ENCODE results near the gene MUC5B. TPM values are rescaled to one million over a fixed set of nuclear protein-coding genes. Genes with fewer than 3 reads are reported as not detected.
A peak's percentile ranks its signal among the peaks of the same experiment; 100 is the strongest.

Gene MUC5B
- total and polyA plus RNA-seq, 5 donors = under 0.01 TPM; not detected in 4

GRCh38 chr11:1292018-1292643, 69.3 kb downstream of the MUC5B start:
- intact Hi-C loops (cut with DNase I) = no loop called here
- peak in 1 of 3 donors; percentile 9 for DNase-seq
- no peak for ATAC-seq

DNA sequence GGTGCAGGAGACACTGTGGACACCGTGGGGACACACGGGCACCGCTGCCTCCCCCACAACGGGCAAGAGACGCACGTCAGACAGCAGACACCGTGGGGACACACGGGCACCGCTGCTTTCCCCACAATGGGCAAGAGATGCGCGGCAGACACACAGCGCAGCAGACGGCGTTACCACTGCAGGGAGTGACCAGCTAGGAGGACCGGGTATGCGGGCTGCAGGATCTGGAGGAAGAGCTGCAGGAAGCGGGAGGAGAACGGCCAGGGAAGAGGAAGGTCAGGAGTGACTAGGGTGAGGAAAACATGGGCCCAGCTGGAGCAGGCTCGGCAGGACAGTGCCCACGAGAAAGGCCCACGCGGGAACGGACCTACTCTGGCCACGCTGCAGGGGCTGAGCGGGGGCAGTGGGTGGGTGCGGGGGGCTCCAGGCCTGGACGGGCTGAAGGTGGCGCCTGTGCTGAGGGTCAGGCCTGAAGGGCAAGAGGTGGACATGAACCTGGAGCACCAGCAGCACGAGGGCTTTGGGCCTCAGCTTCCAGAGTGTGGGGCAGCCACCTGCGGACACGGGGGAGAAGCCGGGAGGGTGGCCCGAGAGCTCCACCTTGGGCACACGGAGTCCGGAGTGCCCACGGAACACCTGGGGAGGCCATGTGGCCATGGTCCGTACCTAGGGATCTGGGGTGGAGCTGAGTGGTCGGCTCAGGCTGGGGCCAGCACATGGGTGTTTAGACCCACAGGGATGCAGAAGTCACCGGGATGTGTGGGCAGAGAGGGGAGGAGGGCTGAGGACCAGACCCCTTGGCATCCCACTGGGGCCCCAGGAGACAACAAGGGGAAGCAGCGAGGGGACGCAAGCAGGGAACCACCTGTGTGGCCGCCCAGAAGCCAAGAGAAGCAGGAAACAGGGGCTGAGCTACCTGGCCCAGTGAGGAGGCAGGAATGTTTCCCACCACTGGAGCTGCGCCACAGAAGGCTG, 70.1 kb downstream of the MUC5B start:
- H3K9me3 ChIP-seq (ENCODE audit: control insufficient read depth, low read length) = no peaks in the 10 kb centered on the region
- no peak overlapping the region for H3K4me3 ChIP-seq (ENCODE audit: low read length)
- ATAC-seq = no peak
- peaks cover under 1% of the 10 kb centered on the region for H3K4me1 ChIP-seq (ENCODE audit: control insufficient read depth, insufficient read depth, low read length)
- no peak overlapping the region for H3K27ac ChIP-seq (ENCODE audit: low read length)
- intact Hi-C loops (cut with DNase I) = no loop called here
- 79% methylated on average over 43 of the region's 43 CpGs for WGBS
- peak in 2 of 3 donors; percentile 32 to 38 for DNase-seq
- H3K27me3 ChIP-seq (ENCODE audit: control insufficient read depth, insufficient read depth) = no peaks in the 10 kb centered on the region

More at GRCh38 chr11:1292018-1292643, 69.3 kb downstream of the MUC5B start:
- H3K27me3 ChIP-seq (ENCODE audit: control insufficient read depth, insufficient read depth) = no peaks in the 10 kb centered on the region
- no peaks in the 10 kb centered on the region for H3K9me3 ChIP-seq (ENCODE audit: control insufficient read depth, low read length)
- H3K4me1 ChIP-seq (ENCODE audit: control insufficient read depth, insufficient read depth, low read length) = no peaks in the 10 kb centered on the region
- H3K4me3 ChIP-seq (ENCODE audit: low read length) = no peak overlapping the region
- H3K27ac ChIP-seq (ENCODE audit: low read length) = no peak overlapping the region
- WGBS = 90% methylated on average over 10 of the region's 10 CpGs

DNA sequence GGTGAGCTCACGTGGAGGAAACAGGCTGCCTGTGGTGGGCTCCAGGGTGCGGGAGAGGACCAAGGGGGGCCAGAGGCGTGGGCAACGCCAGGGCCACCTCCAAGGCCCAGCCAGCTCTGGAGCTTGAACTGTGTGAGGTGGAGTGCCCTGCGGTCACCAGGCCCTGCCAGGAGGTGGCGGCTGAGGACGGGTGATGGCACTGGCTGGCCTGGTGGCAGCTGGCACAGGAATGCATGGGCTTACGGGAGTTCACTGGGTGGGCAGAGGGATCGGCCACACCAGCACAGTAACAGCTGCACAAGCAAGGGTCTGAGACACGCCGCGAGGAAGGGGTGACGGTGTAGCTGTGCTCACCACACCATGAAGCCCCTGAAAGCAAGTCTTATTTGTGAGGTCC, 70.8 kb downstream of the MUC5B start:
- H3K27me3 ChIP-seq (ENCODE audit: control insufficient read depth, insufficient read depth) = no peaks in the 10 kb centered on the region
- H3K27ac ChIP-seq (ENCODE audit: low read length) = no peak overlapping the region
- DNase-seq (peak in 2 of 3 donors; percentile 43 to 55), ATAC-seq (peak; percentile 7 to 15)
- intact Hi-C loops (cut with DNase I) = no loop called here
- no peak overlapping the region for H3K4me3 ChIP-seq (ENCODE audit: low read length)
- peaks cover 3% of the 10 kb centered on the region for H3K4me1 ChIP-seq (ENCODE audit: control insufficient read depth, insufficient read depth, low read length)
- 84% methylated on average over 13 of the region's 13 CpGs for WGBS
- no peaks in the 10 kb centered on the region for H3K9me3 ChIP-seq (ENCODE audit: control insufficient read depth, low read length)

DNA sequence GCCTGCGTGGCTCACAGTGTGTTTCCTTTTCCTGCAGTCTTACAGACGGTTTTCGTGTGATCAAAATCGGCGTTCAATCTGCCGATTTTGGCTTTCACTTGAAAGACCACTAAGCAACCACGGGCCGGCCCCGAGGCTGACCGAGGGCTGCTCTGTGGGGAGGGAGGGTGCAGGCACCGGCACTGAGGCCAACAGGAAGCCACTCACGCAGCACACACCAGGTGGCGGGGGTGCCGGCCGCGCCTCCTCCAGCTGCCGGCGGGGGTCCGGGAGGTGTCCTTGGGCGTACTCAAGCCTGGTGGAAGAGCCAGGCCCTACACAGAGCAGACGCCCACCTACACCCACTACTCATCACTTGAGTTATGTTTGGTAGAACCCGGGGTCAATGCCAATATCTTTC, 72.2 kb downstream of the MUC5B start:
- WGBS = 91% methylated on average over 22 of the region's 22 CpGs

DNA sequence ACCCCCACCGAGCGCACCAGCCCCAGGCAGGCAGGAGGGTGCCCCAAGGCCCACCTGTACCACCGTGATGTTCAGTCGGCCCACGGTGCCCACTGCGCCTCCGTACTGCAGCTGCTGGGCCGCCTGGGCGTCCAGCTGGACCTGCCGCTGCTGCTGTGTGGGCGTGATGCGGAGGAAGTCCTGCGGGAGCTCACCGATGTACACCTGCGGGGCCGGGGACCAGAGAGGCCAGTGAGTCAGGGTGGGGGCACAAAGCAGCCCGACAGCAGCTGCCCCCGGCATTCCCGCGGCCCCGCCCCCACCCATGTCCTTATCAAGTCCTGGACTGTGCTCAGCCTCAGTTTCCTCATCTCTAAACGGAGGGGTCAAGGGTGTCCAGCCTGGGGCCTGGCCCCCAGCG, 72.7 kb downstream of the MUC5B start:
- H3K4me3 ChIP-seq (ENCODE audit: low read length) = no peak overlapping the region
- no peaks in the 10 kb centered on the region for H3K9me3 ChIP-seq (ENCODE audit: control insufficient read depth, low read length)
- peaks cover 5% of the 10 kb centered on the region for H3K4me1 ChIP-seq (ENCODE audit: control insufficient read depth, insufficient read depth, low read length)
- no peaks in the 10 kb centered on the region for H3K27me3 ChIP-seq (ENCODE audit: control insufficient read depth, insufficient read depth)
- no peak for ATAC-seq
- intact Hi-C loops (cut with DNase I) = no loop called here
- H3K27ac ChIP-seq (ENCODE audit: low read length) = no peak overlapping the region
- DNase-seq = peak in 2 of 3 donors; percentile 51 to 52
- WGBS = 96% methylated on average over 23 of the region's 23 CpGs

More for the DNA sequence above, 72.2 kb downstream of the MUC5B start:
- intact Hi-C loops (cut with DNase I) = no loop called here
- DNase-seq (peak in 2 of 3 donors; percentile 20 to 41), ATAC-seq (no peak)
- Histone ChIP-seq H3K4me1 (ENCODE audit: control insufficient read depth, insufficient read depth, low read length) (peaks cover 5% of the 10 kb centered on the region), H3K4me3 (ENCODE audit: low read length) (no peak overlapping the region), H3K27ac (ENCODE audit: low read length) (no peak overlapping the region), H3K27me3 (ENCODE audit: control insufficient read depth, insufficient read depth) (no peaks in the 10 kb centered on the region), H3K9me3 (ENCODE audit: control insufficient read depth, low read length) (no peaks in the 10 kb centered on the region)

GRCh38 chr11:1296287-1296686, 73.4 kb downstream of the MUC5B start:
- Histone ChIP-seq H3K4me3 (ENCODE audit: low read length) (no peak overlapping the region), H3K9me3 (ENCODE audit: control insufficient read depth, low read length) (no peaks in the 10 kb centered on the region), H3K27ac (ENCODE audit: low read length) (no peak overlapping the region), H3K4me1 (ENCODE audit: control insufficient read depth, insufficient read depth, low read length) (peaks cover 5% of the 10 kb centered on the region), H3K27me3 (ENCODE audit: control insufficient read depth, insufficient read depth) (no peaks in the 10 kb centered on the region)
- intact Hi-C loops (cut with DNase I) = no loop called here
- DNase-seq (no peak), ATAC-seq (no peak)
- WGBS = 95% methylated on average over 9 of the region's 9 CpGs

DNA sequence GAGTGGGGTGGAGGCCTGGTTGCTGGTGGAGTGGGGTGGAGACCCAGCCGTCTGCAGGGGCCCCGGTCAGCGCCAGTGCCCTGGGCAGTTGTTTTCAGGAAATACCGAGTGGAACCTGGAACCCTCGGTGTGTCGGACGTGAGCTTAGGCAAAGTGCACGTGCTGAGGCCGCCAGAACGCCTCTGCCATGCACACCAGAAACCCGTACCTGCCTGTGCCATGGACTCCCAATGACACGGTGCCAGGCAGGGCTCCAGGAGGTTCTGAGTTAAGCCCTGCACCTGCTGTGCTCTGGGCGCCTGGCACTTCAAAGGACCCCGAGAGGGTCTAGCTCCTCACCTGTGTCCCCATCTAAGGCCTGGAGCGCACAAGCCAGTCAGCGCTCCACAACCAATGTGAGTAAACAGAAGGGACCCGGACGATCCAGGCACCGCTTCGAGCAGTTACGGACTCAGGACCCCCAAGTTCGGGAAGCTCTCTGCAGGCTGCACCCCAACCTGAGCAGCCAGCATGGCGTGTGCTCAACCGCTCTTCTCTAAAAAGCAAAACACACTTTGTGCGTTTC, 74.2 kb downstream of the MUC5B start:
- 94% methylated on average over 25 of the region's 25 CpGs for WGBS
- Histone ChIP-seq H3K9me3 (ENCODE audit: control insufficient read depth, low read length) (no peaks in the 10 kb centered on the region), H3K4me3 (ENCODE audit: low read length) (no peak overlapping the region), H3K4me1 (ENCODE audit: control insufficient read depth, insufficient read depth, low read length) (peaks cover 5% of the 10 kb centered on the region), H3K27me3 (ENCODE audit: control insufficient read depth, insufficient read depth) (no peaks in the 10 kb centered on the region), H3K27ac (ENCODE audit: low read length) (no peak overlapping the region)
- intact Hi-C loops (cut with DNase I) = no loop called here
- ATAC-seq (no peak), DNase-seq (peak in 1 of 3 donors; percentile 27)

DNA sequence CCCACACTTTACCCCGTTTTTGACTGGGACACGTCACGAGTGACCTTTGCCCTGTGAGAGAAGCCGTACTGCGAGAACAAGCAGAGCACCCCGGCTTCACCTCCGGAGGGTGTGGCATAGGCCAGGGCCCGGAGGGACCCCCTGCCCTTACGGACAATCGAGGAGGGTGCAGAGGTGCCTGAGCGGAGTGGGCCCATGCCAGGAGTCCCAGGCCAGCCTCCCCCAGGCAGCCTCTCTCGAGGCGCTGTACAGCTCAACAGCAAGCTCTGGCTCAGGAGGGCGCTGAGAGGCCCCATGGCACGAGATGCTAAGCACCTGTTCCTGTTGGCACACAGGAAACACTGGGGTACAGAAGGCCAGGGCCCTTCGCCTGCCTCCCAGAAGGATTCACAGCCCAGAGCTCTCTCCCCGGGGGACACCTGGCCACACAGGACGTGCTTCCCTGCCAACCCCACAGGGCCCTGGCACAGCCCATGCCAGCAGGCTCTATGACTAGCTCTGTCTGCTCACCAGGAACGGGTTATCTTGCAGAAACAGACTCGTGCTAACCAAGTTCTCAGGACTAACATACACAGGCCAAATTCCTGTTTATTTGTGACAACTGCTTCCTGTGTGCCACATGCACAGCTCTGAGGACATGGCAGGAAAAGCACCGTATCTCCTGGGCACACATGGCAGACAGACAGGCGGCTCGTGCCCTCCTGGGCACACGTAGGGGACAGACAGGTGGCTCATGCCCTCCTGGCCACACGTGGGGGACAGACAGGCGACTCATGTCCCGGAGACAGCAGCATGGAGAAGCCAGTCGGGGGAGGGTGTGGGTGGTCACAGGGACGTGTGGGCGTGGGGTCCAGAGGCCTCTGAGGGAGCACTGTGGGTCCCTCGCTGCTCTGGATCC, 75.0 kb downstream of the MUC5B start:
- 74% methylated on average over 31 of the region's 31 CpGs for WGBS
- Histone ChIP-seq H3K27me3 (ENCODE audit: control insufficient read depth, insufficient read depth) (no peaks in the 10 kb centered on the region), H3K4me3 (ENCODE audit: low read length) (no peak overlapping the region), H3K4me1 (ENCODE audit: control insufficient read depth, insufficient read depth, low read length) (peaks cover 5% of the 10 kb centered on the region), H3K9me3 (ENCODE audit: control insufficient read depth, low read length) (no peaks in the 10 kb centered on the region), H3K27ac (ENCODE audit: low read length) (no peak overlapping the region)
- intact Hi-C loops (cut with DNase I) = no loop called here
- DNase-seq (peak in 2 of 3 donors; percentile 45 to 46), ATAC-seq (peak; percentile 5 to 8)

DNA sequence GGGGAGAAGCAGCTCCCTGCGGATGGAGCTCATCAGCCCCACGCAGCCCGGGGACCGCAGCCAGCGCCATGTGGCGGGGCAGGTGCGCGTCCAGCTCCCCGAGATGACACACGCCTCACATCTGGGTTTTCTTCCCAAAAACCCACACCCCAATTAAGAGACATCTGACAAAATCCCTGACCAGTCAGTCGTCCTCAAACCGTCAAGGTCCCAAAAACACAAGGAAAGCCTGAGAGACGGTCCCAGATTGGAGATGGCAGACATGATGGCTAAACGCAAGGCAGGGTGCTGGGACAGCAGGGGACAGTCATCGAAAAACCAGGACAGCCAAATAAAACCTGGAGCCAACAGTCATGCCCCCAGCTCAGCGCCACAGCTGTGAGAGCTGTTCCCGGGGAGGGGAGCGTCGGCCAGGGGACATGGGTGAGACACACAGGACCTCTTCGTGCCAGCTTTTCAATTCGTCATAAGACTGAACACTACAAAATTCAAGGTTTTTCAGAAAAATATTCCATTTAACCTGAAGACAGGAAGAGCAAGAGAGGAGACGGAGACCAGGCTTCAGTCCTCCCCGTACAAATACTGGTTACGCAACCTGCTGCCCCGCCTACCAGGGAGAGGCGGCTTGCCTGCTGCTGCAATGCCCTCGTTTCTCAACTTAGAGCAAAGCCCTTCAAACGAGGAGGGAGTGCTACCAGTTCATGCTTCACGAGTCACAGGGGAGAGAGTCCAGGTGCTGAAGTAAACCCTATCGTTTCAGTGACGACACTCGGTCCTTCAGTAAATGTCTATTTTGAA, 76.0 kb downstream of the MUC5B start:
- Histone ChIP-seq H3K27me3 (ENCODE audit: control insufficient read depth, insufficient read depth) (no peaks in the 10 kb centered on the region), H3K4me3 (ENCODE audit: low read length) (no peak overlapping the region), H3K4me1 (ENCODE audit: control insufficient read depth, insufficient read depth, low read length) (peaks cover 5% of the 10 kb centered on the region), H3K27ac (ENCODE audit: low read length) (no peak overlapping the region), H3K9me3 (ENCODE audit: control insufficient read depth, low read length) (no peaks in the 10 kb centered on the region)
- DNase-seq = peak; percentile 86 to 93 (median 89)
- ATAC-seq = peak; percentile 81 to 82
- intact Hi-C loops (cut with DNase I) = no loop called here
- WGBS = 72% methylated on average over 32 of the region's 32 CpGs

- Histone ChIP-seq H3K27me3 (ENCODE audit: control insufficient read depth, insufficient read depth) (no peaks in the 10 kb centered on the region), H3K4me3 (ENCODE audit: low read length) (no peak overlapping the region), H3K9me3 (ENCODE audit: control insufficient read depth, low read length) (no peaks in the 10 kb centered on the region), H3K27ac (ENCODE audit: low read length) (no peak overlapping the region), H3K4me1 (ENCODE audit: control insufficient read depth, insufficient read depth, low read length) (peaks cover 10% of the 10 kb centered on the region)
- intact Hi-C loops (cut with DNase I) = no loop called here
- DNase-seq (peak in 2 of 3 donors; percentile 48 to 50), ATAC-seq (no peak)
- 85% methylated on average over 23 of the region's 23 CpGs for WGBS
Observed at GRCh38 chr11:1299621-1300020, 76.8 kb downstream of the MUC5B start.

All from right cardiac atrium (tissue), 5 donors.